LNCAP (cell line): Measurements from ENCODE around the gene MRPL27.

ENCODE experiments used
- CTCF ChIP-seq: fragments of 450-650 bp; IDR thresholded peaks from 2 replicates; pipeline ENCODE4 v1.5.1; 2017; ENCODE audit warnings: mild to moderate bottlenecking

The MRPL27 gene

GRCh38 chr17:50318501-50319285 lies 54.3 kb downstream of the MRPL27 start:
- TF ChIP-seq CTCF = no peak
